GM15510 (cell line): ENCODE results near the gene NEURL4.

Experiments used
- POLR2A ChIP-seq: IDR thresholded peaks from 3 replicates; pipeline ENCODE4 v1.6.1; 2011; ENCODE audit warnings: borderline replicate concordance; ENCODE audit not compliant: insufficient read length; ENCODE audit errors: extremely low read depth

The NEURL4 gene

DNA sequence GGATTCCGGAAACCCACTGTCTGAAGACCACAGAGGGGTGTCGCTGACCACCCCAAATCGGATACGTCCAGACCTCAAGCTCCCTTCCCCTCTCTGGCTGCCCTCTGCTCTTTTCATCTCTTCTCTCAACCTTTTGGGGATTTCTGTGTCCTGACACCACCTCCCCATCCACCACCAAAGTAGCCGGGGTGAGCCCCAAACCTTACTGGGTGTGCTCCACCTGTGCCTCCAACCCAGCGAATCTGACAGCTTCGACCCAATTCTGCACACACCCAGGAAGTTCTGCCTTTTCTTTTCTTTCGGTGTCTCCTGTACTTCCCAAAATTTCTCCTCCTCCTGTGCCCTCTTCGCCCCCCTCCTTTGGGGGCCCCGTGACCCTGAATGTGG lies 23.4 kb upstream of the NEURL4 start:
- no peak for TF ChIP-seq POLR2A

DNA sequence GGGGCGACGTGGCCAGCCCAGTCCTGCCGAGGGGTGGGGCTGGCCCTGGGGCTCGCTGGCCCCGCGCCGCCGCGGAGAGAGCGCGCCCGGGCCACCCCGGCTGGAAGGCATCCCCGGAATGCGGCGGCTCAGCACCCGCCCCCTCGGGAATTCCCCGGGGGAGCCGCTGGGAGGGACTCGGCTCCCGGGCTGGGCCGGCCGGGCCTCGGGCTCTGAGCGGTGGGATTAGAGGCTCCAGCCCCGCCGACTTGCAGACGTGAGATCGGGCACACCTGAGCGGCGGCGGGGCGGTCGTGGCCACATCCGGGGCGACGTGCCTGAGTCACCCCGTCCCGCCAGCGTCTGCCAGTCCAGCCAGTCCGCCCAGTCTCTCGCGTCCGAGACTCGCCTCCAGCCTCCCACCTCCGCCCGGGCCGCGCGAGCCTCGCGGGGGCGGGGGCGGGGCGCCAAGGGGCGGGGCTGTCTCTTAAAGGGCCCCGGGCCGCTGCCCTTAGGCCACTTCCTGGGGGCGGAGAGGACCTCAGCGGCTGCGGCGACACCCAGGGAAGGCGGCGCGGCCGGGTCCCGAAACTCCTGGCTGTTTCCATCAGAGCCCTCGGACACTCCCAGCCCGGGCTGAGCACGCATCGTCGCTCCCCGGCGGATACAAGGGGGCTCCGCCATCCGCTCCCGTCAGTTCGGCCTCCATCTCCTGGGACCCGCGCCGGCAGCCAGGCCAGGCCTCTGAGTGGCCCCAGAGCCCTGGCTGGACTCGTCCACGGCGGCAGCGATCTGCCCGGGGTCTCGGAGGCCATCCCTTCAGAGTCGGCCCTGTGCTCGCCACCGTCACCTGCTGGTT lies 22.7 kb upstream of the NEURL4 start, which contains the start of gene KCTD11:
Gene KCTD11, plus strand, starts transcription at position 498 of the 838 bp plus-strand sequence.
- TF ChIP-seq POLR2A, result peak; percentile 42

DNA sequence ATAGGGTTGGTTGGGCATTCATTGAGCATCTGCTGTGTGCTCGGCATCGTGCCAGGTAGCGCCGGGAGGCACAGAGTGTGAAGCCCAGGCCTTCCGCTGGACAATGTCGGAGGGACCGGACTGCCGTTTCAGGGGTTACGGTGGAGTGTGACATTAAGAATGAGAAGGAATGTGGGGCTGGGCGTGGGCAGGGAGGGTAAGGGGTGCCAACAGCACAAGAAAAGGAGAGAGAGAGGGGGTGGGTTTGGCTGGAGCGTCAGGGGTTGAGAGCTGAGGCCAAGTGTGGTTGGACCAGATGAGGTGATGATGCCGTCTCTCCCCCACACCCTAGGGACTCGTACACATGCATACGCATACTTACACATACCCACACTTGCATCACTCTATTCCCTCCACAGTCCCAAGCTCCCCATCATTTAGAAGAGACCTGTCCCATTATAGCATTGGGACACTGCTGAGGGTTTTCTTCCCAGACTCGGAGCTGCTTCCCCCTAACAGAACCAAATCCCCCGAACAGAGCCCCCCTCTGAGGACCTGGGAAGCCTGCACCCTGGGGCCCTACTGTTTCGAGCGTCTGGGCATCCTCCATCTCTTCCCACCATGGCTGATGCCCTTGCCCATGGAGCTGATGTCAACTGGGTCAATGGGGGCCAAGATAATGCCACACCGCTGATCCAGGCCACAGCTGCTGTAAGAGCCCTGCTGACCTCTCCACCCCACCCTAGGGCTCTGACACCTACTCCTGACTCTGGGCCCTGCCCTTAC lies 19.5 kb upstream of the NEURL4 start:
- TF ChIP-seq POLR2A, result no peak

DNA sequence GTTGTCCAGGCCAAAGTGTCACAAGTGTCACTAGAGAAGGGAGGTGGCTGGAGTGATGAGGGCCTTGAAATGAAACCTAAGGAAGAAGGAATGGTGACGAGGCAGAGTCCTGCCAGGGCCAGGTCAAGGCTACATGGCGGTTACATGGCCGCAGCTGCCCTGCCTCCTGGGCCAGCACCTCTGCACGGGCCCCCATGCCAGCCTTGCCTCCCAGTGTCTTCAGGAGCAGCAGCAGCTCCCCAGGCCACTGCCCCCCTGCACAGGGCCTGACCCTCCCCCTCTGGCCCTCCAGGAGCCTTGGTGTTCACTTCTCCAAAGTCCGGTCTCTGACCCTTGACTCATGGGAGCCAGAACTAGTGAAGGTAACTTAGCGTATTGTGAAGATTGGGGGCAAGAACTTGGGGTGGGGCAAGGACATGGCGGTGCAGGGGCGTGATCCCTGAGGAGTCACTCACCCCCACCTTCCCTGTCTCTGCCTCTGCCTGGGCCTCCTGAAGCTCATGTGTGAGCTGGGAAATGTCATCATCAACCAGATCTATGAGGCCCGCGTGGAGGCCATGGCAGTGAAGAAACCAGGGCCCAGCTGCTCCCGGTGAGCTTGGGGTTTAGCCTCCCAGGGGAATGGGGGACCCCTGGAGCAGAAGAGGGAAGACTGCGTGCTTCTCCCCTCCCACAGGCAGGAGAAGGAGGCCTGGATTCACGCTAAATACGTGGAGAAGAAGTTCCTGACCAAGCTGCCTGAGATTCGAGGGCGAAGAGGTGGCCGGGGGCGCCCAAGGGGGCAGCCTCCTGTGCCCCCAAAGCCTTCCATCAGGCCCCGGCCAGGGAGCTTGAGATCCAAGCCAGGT lies 18.7 kb upstream of the NEURL4 start:
- peak; percentile 17 for TF ChIP-seq POLR2A

DNA sequence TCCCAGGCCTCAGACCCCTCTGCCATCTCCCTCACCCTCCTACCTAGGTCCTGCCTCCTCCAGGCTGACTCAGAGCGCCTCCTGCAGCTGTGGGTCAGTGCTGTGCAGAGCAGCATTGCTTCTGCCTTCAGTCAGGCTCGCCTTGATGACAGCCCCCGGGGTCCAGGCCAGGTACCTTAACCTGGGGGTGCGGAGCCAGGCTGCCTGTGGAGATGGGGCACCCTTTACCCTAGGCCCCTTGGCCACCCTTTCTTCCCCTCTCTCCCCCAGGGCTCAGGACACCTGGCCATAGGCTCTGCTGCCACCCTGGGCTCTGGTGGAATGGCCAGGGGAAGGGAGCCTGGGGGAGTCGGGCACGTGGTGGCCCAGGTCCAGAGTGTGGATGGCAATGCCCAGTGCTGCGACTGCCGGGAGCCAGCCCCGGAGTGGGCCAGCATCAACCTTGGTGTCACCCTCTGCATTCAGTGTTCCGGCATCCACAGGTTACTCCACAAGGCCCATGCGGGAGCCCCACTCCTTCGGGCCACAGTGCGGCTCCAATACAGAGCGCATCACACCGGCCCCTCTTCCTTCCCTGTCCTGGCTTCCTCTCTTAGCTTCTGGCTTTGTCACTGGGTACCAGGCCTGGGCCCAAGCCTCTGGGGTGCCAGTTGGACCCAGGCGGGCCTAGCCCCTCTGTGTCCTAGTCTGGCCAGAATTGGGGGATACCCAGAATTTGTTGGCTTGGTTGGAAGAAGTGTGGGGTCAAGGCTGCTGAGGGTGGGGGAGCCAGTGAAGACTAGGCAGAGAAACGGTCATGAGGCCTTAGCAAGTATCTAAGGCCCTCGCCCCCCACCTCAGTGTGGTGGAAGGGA lies 17.9 kb upstream of the NEURL4 start:
- TF ChIP-seq POLR2A, result no peak

DNA sequence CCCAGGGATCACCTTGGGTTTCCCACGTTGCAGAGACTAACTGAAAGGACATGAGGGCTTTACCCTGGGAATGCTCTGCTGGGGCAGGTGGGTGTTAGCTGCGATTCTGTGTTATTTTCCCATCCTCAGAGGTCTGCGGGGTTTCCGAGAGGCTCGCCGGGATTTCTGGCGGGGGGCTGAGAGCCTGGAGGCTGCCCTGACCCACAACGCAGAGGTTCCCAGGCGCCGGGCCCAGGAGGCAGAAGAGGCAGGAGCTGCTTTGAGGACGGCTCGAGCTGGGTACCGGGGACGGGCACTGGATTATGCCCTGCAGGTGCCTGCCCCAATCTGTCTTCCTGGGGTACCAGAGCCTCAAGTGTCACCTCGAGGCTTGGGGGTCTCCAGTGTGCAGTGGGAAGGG lies 14.1 kb upstream of the NEURL4 start:
- TF ChIP-seq POLR2A, result no peak

DNA sequence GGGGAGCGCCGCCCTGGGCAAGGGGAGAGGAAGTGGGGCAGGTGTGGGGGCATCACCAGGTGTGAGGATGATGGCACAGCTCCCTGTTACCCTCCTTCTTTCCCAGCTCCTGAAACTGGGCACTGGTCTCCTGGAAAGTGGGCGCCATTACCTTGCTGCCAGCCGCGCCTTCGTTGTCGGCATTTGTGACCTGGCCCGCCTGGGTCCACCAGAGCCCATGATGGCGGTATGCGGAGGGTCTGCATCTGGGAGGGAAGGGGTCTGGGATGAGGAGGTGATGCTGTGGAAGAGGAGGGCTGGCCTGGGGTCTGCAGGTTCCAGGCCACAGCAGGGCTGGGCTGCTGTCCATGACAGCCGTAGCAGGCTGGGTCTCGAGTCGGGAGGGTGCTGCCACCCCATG lies 12.7 kb upstream of the NEURL4 start:
- no peak for TF ChIP-seq POLR2A

DNA sequence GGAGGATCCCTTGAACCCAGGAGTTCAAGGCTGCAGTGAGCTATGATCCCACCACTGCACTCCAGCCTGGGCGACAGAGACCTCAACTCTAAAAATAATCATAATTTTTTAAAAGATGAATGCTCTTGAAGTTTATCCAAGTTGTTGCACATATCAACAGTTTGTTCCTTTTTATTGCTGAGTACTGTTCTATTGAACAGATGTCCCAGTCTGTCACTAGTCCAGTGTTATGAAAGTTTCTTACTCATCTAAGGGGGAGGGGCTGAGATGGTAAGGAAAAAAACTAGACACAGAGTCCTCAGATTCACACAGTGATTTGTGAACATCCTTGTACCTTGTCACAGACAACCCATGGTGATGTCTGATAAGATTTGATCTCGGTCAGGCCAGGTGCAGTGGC lies 11.0 kb upstream of the NEURL4 start:
- TF ChIP-seq POLR2A, result no peak

DNA sequence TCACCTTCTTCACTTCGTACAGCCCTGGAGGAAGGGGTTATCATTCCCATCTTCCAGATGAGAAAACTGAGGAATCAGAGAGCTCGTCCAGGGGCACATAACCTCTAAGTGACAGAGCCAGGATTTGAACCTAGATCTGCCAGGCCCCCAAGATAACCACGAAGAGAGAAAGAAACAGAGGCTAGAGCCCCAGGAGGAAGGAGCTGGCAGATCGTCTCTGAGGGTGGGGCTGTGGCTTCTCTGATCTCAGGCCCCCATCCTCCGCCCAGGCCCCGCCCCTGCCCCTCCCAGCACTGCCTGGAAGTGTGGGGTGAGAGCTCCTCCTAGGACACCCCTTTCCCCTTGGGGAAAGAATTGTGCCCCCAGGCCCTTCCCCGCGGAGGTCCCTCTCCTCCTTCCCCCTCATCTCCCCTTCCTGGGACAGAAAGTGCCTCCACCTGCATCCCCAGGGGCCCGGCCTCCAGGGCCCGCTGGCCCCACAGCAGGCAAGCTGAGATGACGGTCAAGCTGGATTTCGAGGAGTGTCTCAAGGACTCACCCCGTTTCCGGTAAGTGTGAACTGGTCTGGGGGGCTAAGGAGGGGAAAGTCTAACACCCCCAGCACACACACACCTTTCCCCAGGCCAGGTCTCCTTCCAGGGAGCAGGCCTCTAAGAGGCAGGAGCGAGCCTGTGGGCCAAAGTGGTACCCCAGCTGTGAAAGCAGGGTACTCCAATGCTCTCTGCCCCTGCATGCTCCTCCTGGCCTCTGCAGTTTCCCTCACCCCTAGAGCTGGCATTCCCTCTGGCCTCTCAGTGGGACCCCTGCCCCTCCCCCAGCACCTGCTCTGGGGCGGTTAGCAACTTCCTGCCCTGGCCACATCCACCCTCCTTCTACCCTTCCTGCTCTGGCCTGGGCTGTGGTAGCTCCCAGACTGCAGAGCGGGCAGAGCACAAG lies 7.4 kb upstream of the NEURL4 start, which contains the start of gene ACAP1:
Gene ACAP1, plus strand, starts transcription at position 290 of the 936 bp plus-strand sequence. Its CDS starts 206 bp downstream, at position 496.
- TF ChIP-seq POLR2A, result peak; percentile 48

DNA sequence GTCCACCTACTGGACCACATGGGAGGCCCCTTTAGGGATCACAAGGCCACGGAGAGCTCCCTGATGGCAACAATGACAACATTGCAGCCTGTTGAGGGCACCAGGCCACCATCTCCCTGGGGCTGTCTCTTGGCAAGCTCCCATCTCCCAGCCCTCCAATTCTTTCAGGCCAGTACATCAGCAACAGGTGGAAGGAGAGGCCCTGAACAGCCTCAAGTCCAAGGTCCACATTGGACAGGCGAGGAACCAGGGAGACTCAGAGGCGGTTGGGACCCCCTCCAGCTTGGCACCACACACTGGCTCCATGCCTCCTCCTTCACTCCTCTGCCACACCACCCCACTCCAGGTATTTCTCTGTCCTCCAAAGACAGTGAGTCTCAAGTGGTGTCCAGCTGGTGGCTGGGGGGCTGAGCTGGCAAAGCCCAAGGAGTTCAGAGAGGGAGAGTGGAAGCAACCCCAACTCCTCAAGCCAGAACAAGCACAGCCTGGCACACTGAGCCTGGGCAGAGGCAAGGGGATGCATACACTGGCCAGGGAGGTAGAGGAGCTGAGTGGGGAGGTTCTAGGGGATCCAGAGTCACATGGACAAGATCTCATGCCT lies 5.9 kb upstream of the NEURL4 start:
- no peak for TF ChIP-seq POLR2A

DNA sequence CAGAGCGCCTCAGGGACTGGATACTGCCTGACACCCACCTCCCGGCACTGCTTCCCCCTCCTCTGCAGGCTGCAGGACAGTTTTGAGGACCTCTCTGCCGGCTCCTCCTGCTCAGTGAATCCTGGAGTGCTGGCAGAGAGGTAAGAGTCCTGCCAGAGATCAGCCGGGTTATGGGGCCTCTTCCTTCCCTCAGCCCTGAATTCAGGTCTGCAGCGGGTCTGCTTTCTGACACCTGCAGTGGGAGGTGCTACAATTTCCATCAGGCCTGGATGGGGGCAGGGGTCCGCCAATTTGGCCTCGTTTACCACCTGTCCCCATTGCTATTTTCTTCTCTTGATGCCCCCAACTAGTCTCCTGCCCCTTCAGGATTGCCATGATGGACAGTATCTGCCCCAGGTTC lies 3.0 kb upstream of the NEURL4 start:
- TF ChIP-seq POLR2A, result no peak

DNA sequence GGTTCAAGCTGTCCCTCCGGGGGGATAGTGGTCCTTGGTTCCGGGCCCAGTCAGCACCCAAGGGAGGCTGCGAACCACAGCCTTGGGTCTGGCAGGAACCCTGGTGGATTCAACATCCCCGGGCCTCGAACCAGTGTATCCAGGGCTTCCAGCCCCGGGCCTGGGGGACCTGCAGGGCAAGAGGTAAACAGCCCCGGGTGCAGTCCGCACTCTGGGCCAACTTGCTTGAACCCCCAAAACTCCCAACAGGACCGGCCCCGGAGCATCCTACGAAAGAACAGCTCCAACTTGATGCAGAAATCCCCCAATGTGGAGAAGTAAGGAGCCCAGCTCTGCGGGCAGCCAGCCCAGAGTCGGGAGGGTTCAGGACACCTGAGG lies 1.5 kb upstream of the NEURL4 start:
- TF ChIP-seq POLR2A, result no peak
